ENCODE results near the gene STK32B. TPM values are rescaled to one million over a fixed set of nuclear protein-coding genes. Genes with fewer than 3 reads are reported as not detected.

The STK32B gene
- total RNA-seq, 4 donors from 2014 or later = 2.4 to 3.9 (median 3.1) TPM

GRCh38 chr4:5185551-5185950 is 134.3 kb downstream of the STK32B start:
- DNase-seq (ENCODE audit: low spot score) (no peak), ATAC-seq (ENCODE audit: low FRiP score) (no peak)
- no peak for TF ChIP-seq CTCF (IDR thresholded peaks at IDR 0.05)

- no peak for TF ChIP-seq CTCF (IDR thresholded peaks at IDR 0.05)
- ATAC-seq (ENCODE audit: low FRiP score) (no peak), DNase-seq (ENCODE audit: low spot score) (no peak)
These were observed 135.2 kb downstream of the STK32B start for GRCh38 chr4:5186271-5187064.

DNA sequence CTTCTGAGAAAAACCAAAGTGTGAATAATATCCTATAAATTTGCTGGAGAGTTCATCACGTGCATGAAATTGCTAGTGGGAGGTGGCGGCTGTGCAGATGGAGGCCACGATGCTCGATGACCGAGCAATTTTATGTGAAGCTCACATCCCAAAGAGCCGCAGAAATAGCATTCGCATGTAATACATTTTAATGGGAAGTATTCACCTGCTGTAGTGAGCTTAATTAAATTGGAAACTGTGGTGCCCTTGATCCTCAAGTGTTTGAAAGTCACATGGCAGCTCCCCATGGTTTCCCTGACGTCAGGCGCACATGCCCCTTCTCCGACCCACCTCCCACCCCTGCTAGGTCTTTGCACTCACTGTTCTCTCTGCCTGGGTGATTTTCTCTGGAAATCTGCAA is 136.8 kb downstream of the STK32B start:
- ATAC-seq (ENCODE audit: low FRiP score) (no peak), DNase-seq (ENCODE audit: low spot score) (no peak)
- no peak for TF ChIP-seq CTCF (IDR thresholded peaks at IDR 0.05)

DNA sequence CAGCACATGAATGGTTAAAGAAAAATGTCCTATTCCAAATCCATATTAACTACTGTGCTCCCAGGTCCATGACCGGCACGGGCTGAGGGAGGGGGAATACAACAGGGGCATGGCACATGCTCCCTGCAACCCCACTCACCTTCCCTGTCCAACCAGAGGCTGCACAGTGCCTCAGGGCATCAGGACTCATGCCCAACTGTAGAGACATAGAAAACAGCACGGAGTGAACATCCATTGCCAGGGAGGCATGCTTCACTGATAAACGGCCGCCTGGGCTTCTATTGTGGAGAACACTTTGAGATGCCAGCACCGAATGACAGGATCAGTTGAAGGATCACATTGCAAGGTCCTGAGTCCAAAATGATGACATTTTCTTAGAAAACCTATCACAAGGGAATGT is 140.6 kb downstream of the STK32B start:
- DNase-seq (ENCODE audit: low spot score) (no peak), ATAC-seq (ENCODE audit: low FRiP score) (no peak)
- TF ChIP-seq CTCF (IDR thresholded peaks at IDR 0.05) = no peak

GRCh38 chr4:5192271-5192670 is 141.0 kb downstream of the STK32B start:
- DNase-seq (ENCODE audit: low spot score) (no peak), ATAC-seq (ENCODE audit: low FRiP score) (no peak)
- no peak for TF ChIP-seq CTCF (IDR thresholded peaks at IDR 0.05)

DNA sequence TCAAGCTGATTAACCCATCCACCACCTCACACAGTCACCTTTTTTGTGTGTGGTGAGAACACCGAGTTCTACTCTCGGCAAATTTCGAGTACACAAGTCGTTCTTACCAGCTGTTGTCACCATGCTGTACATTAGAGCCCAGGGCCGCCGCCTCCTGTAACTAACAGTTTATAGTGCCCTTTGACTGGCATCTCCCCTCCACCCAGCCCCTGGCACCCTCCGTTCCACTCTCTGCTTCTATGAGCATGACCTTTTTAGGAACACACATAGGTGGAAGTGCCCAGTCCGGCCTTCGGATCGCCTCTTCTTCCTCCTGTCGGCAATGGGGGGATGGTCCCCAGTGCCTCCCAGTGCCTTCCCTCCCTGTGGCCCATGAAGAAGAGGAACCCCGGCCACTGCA is 141.4 kb downstream of the STK32B start:
- DNase-seq (ENCODE audit: low spot score) (no peak), ATAC-seq (ENCODE audit: low FRiP score) (no peak)
- no peak for TF ChIP-seq CTCF (IDR thresholded peaks at IDR 0.05)

Data from omental fat pad (tissue), 4 donors.